HT-29 (cell line): ENCODE results near the gene GID4. TPM values are rescaled to one million over a fixed set of nuclear protein-coding genes. Genes with fewer than 3 reads are reported as not detected.
A peak's percentile ranks its signal among the peaks of the same experiment; 100 is the strongest.
"Not testable (repeated sequence)": the region's sequence is repeated elsewhere in the genome, so short reads cannot be mapped to it uniquely, and the experiment has no call there.

Experiments
- DNase-seq: peaks from one replicate; pipeline ENCODE4 v3.0.0-alpha.2; 2015; ENCODE audit warnings: low spot score
- total RNA-seq: library from RNA; depleted of rRNA; stranded (reverse); fragments of >200 nt; shearing (Covaris generic); gene quantifications from 2 replicates; pipeline ENCODE4 v1.2.3, GENCODE V29; 2014; rRNA removed

Gene GID4
- total RNA-seq = 1.5 and 3.3 TPM in 2 replicates

DNA sequence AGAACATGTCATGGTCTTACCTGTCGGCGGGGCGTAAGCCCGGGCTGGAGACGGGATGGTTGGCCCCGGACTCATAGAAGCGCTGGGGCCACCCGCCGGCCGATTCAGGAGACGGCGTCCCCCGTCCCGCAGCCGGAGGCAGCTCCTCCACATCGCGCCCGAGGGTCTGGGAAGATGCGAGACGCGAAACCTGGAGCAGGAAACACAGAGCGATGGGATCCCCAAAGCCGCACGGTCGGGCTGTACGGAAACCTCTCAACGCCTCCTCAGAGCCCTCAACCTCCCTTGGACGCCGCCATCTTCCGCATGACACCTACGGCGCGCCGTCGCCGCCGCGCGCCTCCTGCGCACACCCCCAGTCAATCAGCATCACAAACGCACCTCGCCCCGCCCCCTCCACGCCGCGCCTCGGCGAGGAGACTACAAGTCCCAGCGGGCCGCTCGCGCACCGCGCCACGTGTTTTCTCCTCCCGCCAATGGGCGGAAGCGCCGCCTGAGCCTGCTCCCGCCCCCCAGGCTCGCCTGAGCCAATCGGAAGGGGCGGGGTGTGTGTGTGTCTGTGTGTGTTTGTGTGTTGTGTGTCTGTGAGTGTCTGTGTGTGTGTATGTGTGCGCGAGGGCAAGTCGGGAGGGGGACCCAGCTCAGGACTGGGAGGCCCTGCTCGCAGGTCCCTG is at the start of gene GID4, which contains the start of gene ATPAF2:
Gene GID4, plus strand, starts transcription at position 548 of the 674 bp plus-strand sequence. Its CDS starts 57 bp downstream, at position 605.
Gene ATPAF2, minus strand, starts transcription at position 308 of the 674 bp plus-strand sequence. Its CDS starts 155 bp downstream, at position 153.
- DNase-seq = peak; percentile 96

DNA sequence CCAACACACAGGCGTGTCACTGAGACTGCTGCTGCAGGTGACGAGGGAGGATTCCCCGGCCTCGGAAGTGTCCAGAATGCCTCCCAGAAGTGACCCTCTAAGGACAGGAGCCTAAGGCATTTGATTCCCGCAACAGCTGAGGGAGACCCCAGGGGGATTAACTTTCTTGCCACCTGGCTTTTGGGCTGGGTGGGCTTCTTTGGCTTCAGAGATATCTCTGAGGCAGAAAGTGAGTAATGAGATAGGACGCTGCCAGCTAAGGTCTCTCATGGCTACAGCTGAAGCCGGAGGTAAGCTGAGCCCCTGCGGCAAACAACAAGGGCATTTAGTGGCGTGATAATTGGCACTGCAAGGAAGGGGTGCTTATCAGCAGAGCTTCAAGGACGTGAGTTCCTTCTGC is 49.6 kb upstream of the GID4 start:
- DNase-seq = no peak

DNA sequence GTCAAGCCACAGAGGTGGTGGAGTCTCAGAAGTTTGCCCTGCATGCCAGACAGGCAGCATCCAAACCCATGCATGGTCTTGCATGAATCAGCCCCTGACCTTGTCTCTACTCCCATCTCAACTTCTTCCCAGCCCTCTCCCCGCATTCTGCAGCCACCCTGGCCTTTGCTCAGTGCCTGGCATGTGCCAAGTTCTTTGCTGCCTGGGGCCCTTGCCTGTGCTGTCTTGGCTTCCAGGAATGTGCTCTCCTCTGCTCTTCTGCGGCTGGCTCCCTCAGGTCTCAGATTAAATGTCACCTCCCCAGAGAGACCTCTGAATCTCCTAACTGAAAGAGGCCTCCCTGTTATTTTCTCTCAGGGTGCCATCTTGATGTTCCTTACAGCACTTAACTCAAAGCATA is 48.9 kb upstream of the GID4 start:
- DNase-seq = no peak

DNA sequence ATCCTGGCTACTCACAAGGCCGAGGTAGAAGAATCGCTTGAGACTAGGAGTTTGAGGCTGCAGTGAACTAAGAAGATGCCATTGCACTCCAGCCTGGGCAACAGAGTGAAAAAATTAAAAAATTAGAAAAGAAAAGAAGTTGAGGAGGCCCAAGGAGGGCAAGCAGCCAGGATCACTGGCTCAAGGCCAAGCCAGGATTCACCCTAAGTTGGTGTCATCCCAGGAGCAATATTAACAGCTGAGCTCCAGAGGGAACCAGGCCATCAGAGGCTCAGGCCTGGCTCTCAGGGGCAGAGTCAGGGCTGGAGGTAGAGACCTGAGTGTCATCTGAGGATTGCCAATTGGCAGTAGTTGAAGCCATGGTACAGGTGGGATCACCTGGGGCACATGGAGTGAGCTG is 45.8 kb upstream of the GID4 start:
- no peak for DNase-seq

DNA sequence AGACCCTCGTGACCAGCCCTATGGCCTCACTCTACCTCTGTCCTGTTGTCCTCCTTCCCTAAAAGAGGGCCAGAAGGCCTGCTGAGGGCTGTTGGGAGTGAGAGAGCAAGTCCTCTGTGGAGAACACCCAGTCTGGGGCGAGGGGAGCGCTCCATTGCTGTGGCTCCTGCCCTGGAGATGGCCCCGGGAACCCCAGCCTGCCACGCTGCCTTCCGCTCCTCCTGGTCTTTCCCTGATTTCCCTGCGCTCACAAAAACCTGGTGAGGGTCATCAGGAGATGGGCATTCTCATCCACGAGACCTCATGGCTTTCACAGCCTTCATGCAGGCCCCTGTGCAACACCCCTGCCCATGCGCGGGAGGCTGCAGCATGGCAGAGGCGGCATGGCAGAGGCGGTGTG is 45.4 kb upstream of the GID4 start:
- DNase-seq = no peak

DNA sequence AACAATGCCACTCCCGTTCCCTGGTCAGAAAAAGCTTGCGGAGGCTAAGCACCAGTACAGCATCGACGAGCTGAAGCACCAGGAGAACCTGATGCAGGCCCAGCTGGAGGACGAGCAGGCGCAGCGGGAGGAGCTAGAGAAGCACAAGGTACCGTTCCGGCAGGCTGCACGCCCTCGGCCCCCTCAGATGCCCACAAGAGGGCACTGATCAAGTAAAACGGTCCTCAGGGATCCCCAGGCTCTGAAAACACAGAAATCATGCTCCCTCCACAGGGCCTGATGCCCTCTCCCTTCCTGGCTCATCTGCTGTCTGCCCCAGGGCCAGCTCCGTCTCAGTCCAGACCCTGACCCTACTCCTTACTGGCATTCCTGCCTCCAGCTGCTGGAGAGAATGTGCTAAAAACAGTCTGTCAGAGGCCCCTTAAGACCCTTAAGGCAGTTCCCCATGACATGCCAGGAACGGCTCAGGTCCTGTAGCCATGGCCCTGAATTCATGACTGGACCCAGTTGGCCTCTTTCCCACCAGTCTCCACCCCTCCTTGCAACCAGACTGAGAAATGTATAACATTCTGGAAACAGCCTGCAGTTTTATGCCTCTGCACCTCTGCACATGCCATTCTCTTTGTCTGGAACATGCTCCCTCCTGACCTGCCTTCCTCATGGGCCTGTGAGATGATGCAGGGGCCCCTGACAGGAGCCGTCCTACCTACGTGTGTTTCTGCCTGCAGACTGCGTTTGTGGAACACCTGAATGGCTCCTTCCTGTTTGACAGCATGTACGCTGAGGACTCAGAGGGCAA is 44.7 kb upstream of the GID4 start:
- DNase-seq = peak; percentile 44

DNA sequence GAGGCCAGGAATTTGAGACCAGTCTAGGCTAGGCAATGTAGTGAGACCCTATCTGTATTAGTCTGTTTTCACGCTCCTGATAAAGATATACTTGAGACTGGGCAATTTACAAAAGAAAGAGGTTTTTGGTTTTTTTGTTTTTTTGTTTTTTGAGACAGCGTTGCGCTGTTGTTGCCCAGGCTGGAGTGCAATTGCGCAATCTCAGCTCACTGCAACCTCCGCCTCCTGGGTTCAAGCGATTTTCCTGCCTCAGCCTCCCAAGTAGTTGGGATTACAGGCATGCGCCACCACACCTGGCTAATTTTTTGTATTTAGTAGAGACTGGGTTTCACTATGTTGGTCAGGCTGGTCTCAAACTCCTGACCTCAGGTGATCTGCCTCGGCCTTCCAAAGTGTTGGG is 43.3 kb upstream of the GID4 start:
- not testable (repeated sequence) for DNase-seq

DNA sequence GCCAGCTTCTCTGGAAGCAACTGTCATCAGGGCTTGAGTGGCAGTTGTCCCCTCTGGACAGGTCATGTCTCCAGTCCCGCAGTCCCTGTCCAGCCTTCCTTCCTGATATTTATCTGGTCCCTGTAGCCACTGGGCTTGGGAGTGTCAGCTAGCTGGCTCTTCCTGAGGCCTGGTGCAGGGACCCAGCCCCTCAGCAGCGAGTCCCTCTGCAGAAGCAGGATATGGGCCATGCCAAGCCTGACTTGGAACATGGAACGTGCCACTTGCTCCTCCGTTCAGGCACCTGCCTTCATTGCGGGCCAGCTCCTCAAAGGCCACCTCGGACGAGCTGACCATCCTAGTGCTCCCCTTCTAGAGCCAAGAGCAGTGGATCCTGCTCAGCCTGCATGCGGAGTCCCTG is 40.3 kb upstream of the GID4 start:
- no peak for DNase-seq

DNA sequence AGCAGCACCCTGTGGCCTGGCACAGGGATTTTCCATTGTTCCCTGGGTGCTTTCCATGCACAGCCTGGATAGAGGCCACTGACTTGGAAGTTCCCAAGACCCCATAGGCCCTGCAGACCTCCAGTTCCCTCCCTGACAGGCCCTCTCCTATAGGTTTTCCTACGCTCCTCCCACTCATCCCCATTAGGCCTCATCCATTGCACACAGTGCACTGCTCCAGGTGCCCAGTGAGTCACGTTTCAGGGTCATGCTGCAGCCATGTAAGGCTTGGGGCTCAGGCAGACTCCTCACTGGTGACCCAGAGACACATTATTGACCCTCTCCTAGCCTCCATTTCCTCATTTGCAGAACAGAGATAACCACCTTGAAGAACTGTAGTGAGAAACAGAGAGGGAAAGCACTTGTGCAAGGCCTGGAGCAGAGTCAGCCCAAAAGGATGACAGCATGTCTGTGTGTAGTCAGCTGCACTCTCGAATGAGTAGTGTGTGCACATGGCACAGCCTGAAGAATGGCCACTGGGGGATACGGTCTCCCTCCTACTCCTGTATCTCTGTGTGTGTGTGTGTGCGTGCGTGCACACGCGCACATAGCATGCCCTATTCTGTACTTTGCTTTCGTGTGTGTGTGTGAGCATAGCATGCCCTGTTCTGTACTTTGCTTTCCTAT is 39.7 kb upstream of the GID4 start:
- no peak for DNase-seq

DNA sequence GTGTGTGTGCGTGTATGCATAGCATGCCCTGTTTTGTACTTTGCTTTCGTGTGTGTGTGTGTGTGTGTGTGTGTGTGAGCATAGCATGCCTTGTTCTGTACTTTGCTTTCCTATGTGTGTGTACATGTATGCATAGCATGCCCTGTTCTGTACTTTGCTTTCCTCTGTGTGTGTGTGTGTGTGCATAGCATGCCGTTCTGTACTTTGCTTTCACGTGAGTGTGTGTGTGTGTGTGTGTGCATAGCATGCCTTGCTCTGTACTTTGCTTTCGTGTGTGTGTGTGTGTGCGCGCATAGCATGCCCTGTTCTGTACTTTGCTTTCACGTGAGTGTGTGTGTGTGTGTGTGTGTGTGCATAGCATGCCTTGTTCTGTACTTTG is 39.2 kb upstream of the GID4 start:
- no peak for DNase-seq

DNA sequence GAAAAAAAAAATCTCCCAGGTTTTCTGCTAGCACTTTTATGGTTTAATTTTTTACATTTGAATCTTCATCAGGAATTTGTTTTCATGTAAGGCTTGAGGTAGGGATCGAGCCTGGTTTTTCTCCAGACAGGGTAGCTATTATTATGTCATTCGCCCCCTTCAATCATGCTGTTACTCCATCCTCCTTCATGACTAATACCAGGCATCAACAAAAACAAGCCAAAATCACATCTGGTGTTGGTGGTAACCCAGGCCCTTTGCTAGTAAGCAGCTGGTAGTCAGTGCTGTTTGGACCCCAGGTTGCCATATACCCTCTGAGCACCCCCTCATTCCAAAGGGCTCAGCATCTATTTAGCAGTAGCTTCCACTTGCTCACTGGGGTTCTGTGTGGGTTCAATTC is 37.0 kb upstream of the GID4 start:
- DNase-seq = no peak

DNA sequence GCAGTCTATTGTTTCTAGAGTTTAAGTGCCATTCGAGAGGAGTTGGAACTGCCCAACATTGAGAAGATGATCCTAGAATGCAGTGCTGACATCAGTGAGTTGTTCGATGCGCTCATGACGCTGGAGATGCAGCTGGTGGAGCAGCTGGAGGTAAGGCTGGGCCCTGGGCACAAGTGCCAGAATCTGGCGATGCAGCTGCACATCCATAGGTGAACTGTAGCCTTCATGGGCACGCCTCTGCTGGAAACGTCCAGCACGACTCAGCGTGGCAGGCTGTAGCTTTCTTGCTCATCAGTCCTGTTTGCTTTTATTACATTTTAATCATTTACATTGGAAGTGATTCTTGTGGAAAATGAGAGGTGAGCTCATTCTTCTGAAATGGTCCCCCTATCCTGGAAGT is 34.9 kb upstream of the GID4 start:
- no peak for DNase-seq

DNA sequence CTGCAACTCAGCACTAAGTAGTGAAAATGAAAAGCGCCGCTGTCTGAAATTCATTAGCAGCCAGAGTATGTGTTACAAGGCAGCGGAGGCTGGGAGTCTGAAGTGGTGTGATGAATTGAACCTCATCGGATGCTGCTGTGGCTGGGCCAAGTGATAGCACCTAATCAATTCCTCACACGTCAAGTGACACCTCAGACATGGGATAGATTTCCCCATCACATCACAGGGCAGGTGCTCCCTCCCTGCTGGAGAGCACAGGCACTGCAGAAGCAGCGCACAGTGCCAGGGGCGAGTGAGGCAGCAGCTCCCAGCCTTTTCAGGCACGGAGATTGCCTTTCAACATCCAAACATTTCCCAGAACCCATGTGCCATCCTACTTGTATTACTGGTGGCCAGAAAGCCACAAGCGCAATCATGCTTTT is 34.3 kb upstream of the GID4 start:
- peak; percentile 16 for DNase-seq

DNA sequence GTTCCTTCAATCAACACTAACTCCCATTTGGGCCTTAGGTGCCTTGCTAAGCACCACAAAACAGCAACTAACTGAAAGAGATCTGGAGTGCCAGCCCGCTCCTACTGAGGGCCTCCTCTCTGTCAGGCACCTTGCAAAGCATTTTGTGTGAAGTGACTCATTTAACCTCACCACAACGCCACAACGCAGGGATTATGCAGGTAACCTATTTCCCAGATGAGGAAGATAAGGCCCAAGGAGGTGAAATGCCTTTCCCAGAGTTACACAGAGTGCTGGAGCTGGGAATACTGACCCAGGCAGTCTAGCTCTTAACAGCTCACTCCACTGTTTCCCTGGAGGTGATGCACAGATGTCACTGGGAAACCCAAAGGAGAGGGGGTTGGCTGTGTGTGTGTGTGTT is 33.7 kb upstream of the GID4 start:
- no peak for DNase-seq

DNA sequence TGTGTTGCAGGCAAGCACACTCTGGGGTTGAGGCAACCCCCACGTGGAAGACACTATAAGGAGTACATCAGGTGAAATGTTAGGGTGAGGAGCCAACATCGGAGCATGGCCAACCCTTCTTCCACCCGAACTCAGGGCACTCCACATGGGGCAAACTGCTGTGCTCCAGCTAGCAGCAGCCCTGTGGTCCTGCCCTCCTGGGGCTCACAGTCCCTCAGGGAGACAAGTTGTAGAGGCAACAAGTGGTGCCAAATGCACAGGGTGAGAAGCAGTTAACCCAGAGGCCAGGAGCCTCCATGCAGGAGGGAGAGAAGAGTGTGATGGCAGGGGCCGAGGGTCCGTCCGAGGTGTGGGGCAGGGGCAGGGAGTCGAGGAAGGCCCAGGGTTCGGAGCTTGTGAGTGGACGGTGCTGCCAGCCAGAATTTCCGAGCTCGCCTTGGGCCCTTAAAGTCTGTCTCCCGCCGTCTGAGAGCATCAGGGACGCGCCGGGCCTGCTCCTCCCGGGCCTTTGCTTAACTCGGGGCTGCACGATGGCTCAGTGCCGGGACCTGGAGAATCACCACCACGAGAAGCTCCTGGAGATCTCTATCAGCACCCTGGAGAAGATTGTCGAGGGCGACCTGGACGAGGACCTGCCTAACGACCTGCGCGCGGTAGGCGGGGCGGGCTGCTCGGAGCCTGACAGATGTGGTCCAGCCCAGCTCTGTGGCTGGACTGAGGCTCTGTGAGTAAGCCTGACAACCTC is 32.5 kb upstream of the GID4 start:
- DNase-seq = peak; percentile 25

DNA sequence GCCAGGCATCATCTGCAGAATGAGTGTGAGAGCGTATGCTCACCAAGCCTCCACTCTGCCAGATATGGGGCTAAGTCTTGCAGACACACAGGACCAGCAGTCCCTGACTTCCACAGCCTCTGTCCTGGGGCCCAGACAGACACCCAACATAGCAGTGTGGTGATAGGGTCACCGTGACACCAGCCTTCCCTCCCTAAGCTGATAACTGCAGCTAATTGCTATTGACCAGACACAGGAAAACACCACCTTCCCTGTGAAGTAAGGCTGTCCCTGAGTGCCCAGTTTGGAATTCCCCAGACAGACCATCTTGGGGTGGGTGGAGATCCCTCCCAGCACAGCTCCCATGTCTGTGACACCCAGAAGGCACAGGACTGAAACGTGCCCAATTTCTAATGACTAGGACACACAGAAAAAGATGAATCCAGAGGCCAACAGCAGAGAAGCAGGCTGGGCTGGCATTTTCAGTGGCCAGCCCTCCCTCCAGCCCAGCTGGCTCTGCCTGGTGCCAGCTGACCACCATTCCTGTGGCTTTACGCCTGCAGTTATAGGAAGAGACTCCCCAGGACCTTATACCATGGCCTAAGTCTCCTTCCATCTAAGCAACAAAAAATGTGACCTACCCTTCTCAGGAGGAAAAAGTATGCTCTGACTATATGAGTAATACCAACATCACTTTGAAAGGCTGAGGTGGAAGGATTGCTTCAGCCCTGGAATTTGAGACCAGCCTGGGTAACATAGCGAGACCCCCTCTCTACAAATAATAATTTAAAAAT is 30.5 kb upstream of the GID4 start:
- no peak for DNase-seq

DNA sequence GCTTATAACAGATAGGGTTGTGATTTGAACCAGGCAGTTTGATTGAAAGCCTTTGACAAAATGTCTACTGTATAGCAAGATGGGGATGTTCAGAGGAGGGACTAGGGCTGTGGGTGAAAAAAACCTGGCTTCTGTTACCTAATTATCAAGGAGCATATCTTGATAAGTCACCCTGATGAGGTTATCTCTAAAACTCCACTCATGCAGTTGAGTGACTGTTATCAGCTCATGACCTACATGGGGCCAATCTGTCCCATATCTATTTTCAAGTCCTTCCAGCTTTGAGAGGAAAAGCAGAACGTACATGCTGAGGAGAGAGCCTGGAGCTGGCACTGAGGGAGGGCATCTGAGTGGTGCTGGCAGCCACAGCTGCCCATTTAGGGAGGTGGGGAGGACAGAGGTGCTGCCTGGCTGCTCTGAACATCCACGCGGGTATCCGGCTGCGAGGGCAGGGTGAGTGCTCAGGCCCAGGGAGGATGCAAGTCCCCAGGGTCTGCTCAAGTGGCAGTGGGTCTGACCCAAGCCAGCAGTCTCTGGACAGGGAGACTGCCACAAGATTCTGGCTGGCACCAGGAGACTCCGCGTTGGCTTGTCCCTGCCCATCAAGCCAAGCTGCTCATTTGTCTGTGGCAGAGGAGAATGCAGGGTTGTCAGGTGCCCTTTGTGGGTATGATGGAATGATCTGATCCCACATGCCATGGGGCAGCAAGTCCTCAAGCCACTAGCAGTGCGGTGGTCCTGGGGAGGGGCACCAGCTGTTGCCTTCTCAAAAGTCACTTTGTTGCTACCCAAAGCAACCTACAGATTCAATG is 29.4 kb upstream of the GID4 start:
- no peak for DNase-seq

DNA sequence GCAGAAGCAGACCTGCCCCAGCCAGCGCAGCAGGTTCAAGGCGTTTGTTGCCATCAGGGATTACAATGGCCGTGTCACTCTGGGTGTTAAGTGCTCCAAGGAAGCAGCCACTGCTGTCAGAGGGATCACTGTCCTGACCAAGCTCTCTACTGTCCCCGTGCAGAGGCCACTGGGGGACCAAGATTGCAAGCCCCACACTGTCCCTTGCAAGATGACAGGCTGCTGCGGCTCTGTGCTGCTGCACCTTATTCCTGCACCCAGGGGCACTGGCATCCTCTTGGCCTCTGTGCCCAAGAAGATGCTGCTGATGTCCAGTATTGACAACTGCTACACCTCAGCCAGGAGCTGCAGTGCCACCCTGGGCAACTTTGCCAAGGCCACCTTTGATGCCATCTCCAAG is 27.9 kb upstream of the GID4 start:
- no peak for DNase-seq

DNA sequence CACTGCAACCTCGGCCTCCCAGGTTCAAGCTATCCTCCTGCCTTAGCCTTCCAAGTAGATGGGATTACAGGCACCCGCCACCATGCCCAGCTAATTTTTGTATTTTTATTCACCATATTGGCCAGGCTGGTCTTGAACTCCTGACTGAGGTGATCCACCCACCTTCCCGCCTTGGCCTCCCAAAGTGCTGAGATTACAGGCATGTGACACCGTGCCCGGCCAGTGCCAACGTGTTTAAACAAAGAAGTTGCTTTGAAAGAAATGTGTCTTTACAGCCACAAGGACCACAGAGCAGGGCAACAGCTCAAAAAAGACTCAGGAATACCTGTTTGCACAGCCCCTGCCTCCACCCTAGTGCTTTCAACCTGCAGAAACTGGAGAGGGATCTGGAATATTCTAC is 25.2 kb upstream of the GID4 start:
- no peak for DNase-seq

DNA sequence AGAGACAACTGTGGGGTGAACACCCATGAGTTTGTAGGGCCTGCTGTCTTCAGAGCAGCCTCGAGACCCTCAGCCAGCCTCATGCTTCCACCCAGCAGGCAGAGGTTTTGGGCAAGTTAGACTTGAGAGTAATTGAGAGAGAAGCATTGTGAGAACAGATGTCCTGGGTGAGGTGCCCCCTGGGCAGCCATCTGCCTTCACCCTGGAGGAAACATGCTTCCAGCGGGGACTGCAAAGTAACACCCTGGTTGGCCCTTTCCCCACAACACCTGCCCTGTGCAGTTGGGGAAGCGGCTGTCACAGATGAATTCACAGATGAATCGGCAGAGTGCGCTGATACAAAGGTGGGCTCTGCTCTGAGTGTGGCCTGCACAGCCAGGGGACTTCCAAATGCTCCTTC is 23.6 kb upstream of the GID4 start:
- DNase-seq = no peak
